Breast epithelium (tissue), 4 donors: Measurements from ENCODE around the gene AMIGO2. TPM values are rescaled to one million over a fixed set of nuclear protein-coding genes. Genes with fewer than 3 reads are reported as not detected.

Source experiments
- DNase-seq, 2 donors: peaks; one replicate each; pipeline ENCODE4 v3.0.0-alpha.2; 2019; ENCODE audit warnings: low spot score in 2 of 2
- H3K27ac ChIP-seq, 2 donors: fragments of 200-600 bp; sonication (generic) in 1 of 2; one replicate each; pipeline ENCODE4 v1.5.1; 2016 to 2019; ENCODE audit warnings: mild to moderate bottlenecking in 1 of 2
- H3K27me3 ChIP-seq, 2 donors: fragments of 200-600 bp; sonication (generic) in 1 of 2; one replicate each; pipeline versions ENCODE4 v1.5.1 to v1.6.0; 2017 to 2019; ENCODE audit warnings: control low read depth in 1 of 2, mild to moderate bottlenecking in 1 of 2
- H3K36me3 ChIP-seq: fragments of 200-600 bp; one replicate; pipeline ENCODE4 v1.5.1; 2019
- H3K4me1 ChIP-seq, 2 donors: fragments of 200-600 bp; sonication (generic); one replicate each; pipeline ENCODE4 v1.5.1; 2016 to 2019; ENCODE audit warnings: control low read depth in 1 of 2
- H3K4me3 ChIP-seq, 3 donors: fragments of 200-600 bp; sonication (generic); 1 replicate in 2 of 3; 2 replicates in 1 of 3; pipeline ENCODE4 v1.5.1; 2016 to 2019; ENCODE audit warnings: mild to moderate bottlenecking in 3 of 3, moderate library complexity in 2 of 3
- H3K9me3 ChIP-seq, 2 donors: fragments of 200-600 bp; sonication (generic) in 1 of 2; one replicate each; pipeline ENCODE4 v1.5.1; 2016 to 2019; ENCODE audit warnings: control low read depth in 1 of 2
- POLR2A ChIP-seq: fragments of 450-650 bp; IDR thresholded peaks from one replicate; pipeline ENCODE4 v1.6.1; 2016; ENCODE audit warnings: antibody characterized with exemption, mild to moderate bottlenecking, moderate library complexity
- POLR2AphosphoS5 ChIP-seq, 3 donors: sonication (generic); formaldehyde crosslinking; IDR thresholded peaks; one replicate each; pipeline ENCODE4 v1.6.1; 2017; ENCODE audit warnings: antibody characterized with exemption in 3 of 3
- intact Hi-C: fragments of 100-400 bp; cut with DNase I; formaldehyde crosslinking; loops from one replicate; pipeline ENCODE4 v1.15.1; 2023; ENCODE audit warnings: low total_unique reads
- total RNA-seq, 3 donors: library from RNA; depleted of rRNA; stranded (reverse); fragments of >200 nt; gene quantifications; one replicate each; pipeline ENCODE4 v1.1.0, GENCODE V29; 2016
- TF ChIP-seq, protein P1 (sequence below), 3 donors: fragments of 450-650 bp; IDR thresholded peaks; one replicate each; pipeline ENCODE4 v1.5.1; 2016 to 2017; ENCODE audit warnings: antibody characterized with exemption in 3 of 3, mild to moderate bottlenecking in 3 of 3, moderate library complexity in 3 of 3

Gene AMIGO2
- total RNA-seq, 3 donors from 2014 or later, result 6.7 to 57.7 (median 28.2) TPM

DNA sequence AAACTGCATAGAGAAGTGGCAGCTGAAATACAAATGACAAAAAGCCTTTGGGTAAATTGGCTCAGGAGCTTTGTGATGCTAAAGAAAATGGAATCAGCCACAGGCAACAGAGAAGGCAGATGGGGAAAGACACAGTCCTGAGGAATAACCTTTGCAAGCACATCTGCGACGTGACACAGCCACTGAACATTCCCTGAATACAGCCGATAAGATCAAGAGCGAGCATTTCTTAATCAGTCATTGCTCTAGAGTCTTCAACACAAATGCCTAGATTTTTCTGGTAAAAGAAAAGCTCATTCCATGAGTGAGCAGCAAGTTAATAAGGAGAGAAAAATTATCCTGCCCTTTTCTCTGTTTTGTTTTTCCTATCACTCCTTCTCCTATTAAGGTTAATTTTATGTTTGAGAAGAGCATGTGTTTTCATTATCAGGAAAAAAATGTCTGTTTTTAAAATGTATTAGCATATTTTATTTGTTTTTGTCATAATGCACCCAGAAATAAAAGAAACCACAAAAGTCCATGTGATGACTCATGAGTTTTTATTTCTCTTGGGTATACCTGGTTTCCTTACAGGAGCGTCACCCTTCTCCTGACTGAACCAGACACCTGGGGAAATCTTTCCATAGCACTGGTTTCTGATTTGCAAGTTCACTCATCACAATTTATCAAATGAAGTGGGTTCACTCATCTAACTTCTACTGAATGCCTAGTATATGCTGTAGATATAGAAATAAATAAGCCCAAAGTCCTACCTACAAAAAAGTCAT, 45.8 kb downstream of the AMIGO2 start:
- intact Hi-C loops, result no loop called here
- no peaks in the 10 kb centered on the region for H3K27me3 ChIP-seq
- no peaks in the 10 kb centered on the region for H3K4me1 ChIP-seq
- H3K9me3 ChIP-seq, result no peaks in the 10 kb centered on the region
- H3K4me3 ChIP-seq, result no peak overlapping the region
- DNase-seq, result no peak
- no peaks in the 10 kb centered on the region for H3K36me3 ChIP-seq
- TF ChIP-seq, protein P1, sequence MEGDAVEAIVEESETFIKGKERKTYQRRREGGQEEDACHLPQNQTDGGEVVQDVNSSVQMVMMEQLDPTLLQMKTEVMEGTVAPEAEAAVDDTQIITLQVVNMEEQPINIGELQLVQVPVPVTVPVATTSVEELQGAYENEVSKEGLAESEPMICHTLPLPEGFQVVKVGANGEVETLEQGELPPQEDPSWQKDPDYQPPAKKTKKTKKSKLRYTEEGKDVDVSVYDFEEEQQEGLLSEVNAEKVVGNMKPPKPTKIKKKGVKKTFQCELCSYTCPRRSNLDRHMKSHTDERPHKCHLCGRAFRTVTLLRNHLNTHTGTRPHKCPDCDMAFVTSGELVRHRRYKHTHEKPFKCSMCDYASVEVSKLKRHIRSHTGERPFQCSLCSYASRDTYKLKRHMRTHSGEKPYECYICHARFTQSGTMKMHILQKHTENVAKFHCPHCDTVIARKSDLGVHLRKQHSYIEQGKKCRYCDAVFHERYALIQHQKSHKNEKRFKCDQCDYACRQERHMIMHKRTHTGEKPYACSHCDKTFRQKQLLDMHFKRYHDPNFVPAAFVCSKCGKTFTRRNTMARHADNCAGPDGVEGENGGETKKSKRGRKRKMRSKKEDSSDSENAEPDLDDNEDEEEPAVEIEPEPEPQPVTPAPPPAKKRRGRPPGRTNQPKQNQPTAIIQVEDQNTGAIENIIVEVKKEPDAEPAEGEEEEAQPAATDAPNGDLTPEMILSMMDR (IDR thresholded peaks at IDR 0.05), result no peak
- TF ChIP-seq POLR2AphosphoS5 (IDR thresholded peaks at IDR 0.05), result no peak
- TF ChIP-seq POLR2A, result no peak
- H3K27ac ChIP-seq, result peak overlapping the region; percentile 12 to 45

DNA sequence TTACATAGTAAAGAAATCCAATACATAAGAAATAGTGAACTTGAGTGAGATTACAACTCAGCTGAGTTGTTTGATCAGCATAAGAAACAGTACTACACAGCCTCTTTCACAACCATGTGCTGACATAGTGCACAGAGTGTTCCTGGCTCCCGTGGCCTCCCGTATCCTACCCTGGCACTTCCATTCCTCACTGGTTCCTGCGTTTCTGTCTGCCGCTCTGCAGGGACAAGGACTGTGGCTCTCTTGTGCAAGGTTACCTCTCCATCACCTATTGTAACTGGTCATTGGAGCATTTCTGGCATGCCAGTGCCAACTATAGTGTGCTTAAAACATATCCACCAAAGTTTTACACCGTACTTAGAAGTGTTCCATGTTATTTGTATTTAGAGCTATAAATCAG, 46.7 kb downstream of the AMIGO2 start:
- Histone ChIP-seq H3K27me3 (no peaks in the 10 kb centered on the region), H3K4me1 (no peaks in the 10 kb centered on the region), H3K4me3 (no peak overlapping the region), H3K27ac (peak overlapping the region; percentile 12 to 45), H3K9me3 (no peaks in the 10 kb centered on the region), H3K36me3 (no peaks in the 10 kb centered on the region)
- no peak for TF ChIP-seq POLR2AphosphoS5 (IDR thresholded peaks at IDR 0.05)
- TF ChIP-seq, protein P1 (IDR thresholded peaks at IDR 0.05), result no peak
- TF ChIP-seq POLR2A, result no peak
- intact Hi-C loops, result no loop called here
- DNase-seq, result peak in 1 of 2 donors; percentile 48

- Histone ChIP-seq H3K4me1 (no peaks in the 10 kb centered on the region), H3K4me3 (no peak overlapping the region), H3K27me3 (no peaks in the 10 kb centered on the region), H3K9me3 (no peaks in the 10 kb centered on the region), H3K27ac (peak overlapping the region in 1 of 2 donors; percentile 12), H3K36me3 (no peaks in the 10 kb centered on the region)
- TF ChIP-seq, protein P1 (IDR thresholded peaks at IDR 0.05), result peak in 2 of 3 donors; percentile 54 to 65
- TF ChIP-seq POLR2A (no peak), POLR2AphosphoS5 (IDR thresholded peaks at IDR 0.05) (no peak)
- no peak for DNase-seq
- intact Hi-C loops, result no loop called here
Measured at GRCh38 chr12:47032644-47033043, 47.1 kb downstream of the AMIGO2 start.

- intact Hi-C loops, result loop anchor here (2.0 kb wide), 1 partner anchor 57 kb away; no protein-coding TSS in a partner anchor
- TF ChIP-seq POLR2A (no peak), POLR2AphosphoS5 (IDR thresholded peaks at IDR 0.05) (no peak)
- TF ChIP-seq, protein P1 (IDR thresholded peaks at IDR 0.05), result no peak
Measured at GRCh38 chr12:47029903-47030302, 49.9 kb downstream of the AMIGO2 start.

GRCh38 chr12:47028981-47029708, 50.6 kb downstream of the AMIGO2 start:
- H3K4me1 ChIP-seq, result no peaks in the 10 kb centered on the region
- H3K4me3 ChIP-seq, result no peak overlapping the region
- no peak for TF ChIP-seq POLR2AphosphoS5 (IDR thresholded peaks at IDR 0.05)
- TF ChIP-seq POLR2A, result no peak
- TF ChIP-seq, protein P1 (IDR thresholded peaks at IDR 0.05), result no peak
- intact Hi-C loops, result no loop called here
- H3K27ac ChIP-seq, result no peak overlapping the region
- DNase-seq, result no peak
- H3K9me3 ChIP-seq, result no peaks in the 10 kb centered on the region
- no peaks in the 10 kb centered on the region for H3K36me3 ChIP-seq
- H3K27me3 ChIP-seq, result no peaks in the 10 kb centered on the region

More at GRCh38 chr12:47029903-47030302, 49.9 kb downstream of the AMIGO2 start:
- Histone ChIP-seq H3K4me3 (no peak overlapping the region), H3K27ac (no peak overlapping the region), H3K36me3 (no peaks in the 10 kb centered on the region), H3K9me3 (no peaks in the 10 kb centered on the region), H3K27me3 (no peaks in the 10 kb centered on the region), H3K4me1 (no peaks in the 10 kb centered on the region)
- no peak for DNase-seq
